PC-9 (cell line): ENCODE results near the gene ACSF2. TPM values are rescaled to one million over a fixed set of nuclear protein-coding genes. Genes with fewer than 3 reads are reported as not detected.

Experiments used
- BruUV-seq: library from RNA; stranded (reverse); fragments of 400-500 nt; replicated peaks from 2 replicates; lab custom pipeline; 2021; lab: Mats Ljungman, UMichigan
- CTCF ChIA-PET: fragments of 300-600 bp; sonication (Branson Sonifier 250); formaldehyde crosslinking; loops from one replicate; lab custom pipeline; 2022; ENCODE audit warnings: antibody characterized with exemption; lab: Charles Lee
- POLR2A ChIA-PET: fragments of 300-600 bp; sonication (Branson Sonifier 250); formaldehyde crosslinking; loops from one replicate; lab custom pipeline; 2022; ENCODE audit warnings: antibody characterized with exemption; ENCODE audit not compliant: unreplicated experiment; lab: Charles Lee
- DNase-seq, 2 experiments: peaks; one replicate each; pipeline versions ENCODE4 v3.0.0 to v3.0.0-alpha.2; 2015 to 2022; ENCODE audit warnings: mixed read lengths in 1 of 2
- H2AFZ ChIP-seq: fragments of 200-600 bp; sonication (generic); 2 replicates; pipeline ENCODE4 v1.8.1; 2017; ENCODE audit warnings: antibody characterized with exemption
- H3F3A ChIP-seq: fragments of 200-600 bp; sonication (generic); 2 replicates; pipeline ENCODE4 v1.8.1; 2017; ENCODE audit warnings: antibody characterized with exemption, mild to moderate bottlenecking, low read depth; ENCODE audit not compliant: insufficient read depth
- H3K27ac ChIP-seq: fragments of 200-600 bp; sonication (generic); 2 replicates; pipeline ENCODE4 v1.6.1; 2016; ENCODE audit warnings: mixed run types
- H3K27me3 ChIP-seq: fragments of 200-600 bp; sonication (generic); 2 replicates; pipeline ENCODE4 v1.6.1; 2016; ENCODE audit warnings: low read depth, mixed run types; ENCODE audit not compliant: insufficient read depth
- H3K36me3 ChIP-seq: fragments of 200-600 bp; sonication (generic); 2 replicates; pipeline ENCODE4 v1.6.1; 2016; ENCODE audit warnings: low read depth, mixed run types
- H3K4me1 ChIP-seq: fragments of 200-600 bp; sonication (generic); replicated peaks from 2 replicates; pipeline ENCODE4 v1.6.1; 2016; ENCODE audit warnings: mixed run types; ENCODE audit not compliant: insufficient read depth
- H3K4me2 ChIP-seq: fragments of 200-600 bp; sonication (generic); 2 replicates; pipeline ENCODE4 v1.6.1; 2017; ENCODE audit warnings: mixed run types
- H3K4me3 ChIP-seq: fragments of 200-600 bp; sonication (generic); 2 replicates; pipeline ENCODE4 v1.6.1; 2016; ENCODE audit warnings: mixed run types
- H3K79me2 ChIP-seq: fragments of 200-600 bp; sonication (generic); 2 replicates; pipeline ENCODE4 v1.6.1; 2017; ENCODE audit warnings: low read depth, mixed run types
- H3K9me2 ChIP-seq: fragments of 200-600 bp; sonication (generic); 2 replicates; pipeline ENCODE4 v1.8.1; 2017; ENCODE audit warnings: mild to moderate bottlenecking; ENCODE audit not compliant: insufficient read depth
- H3K9me3 ChIP-seq: fragments of 200-600 bp; sonication (generic); 2 replicates; pipeline ENCODE4 v1.8.1; 2016; ENCODE audit warnings: low read depth; ENCODE audit not compliant: insufficient read depth
- H4K20me1 ChIP-seq: fragments of 200-600 bp; sonication (generic); 2 replicates; pipeline ENCODE4 v1.8.1; 2017; ENCODE audit not compliant: insufficient read depth
- EZH2 ChIP-seq: fragments of 200-600 bp; sonication (generic); IDR thresholded peaks from 2 replicates; pipeline ENCODE4 v1.8.0; 2017; ENCODE audit warnings: antibody characterized with exemption, low read depth
- intact Hi-C: fragments of 100-400 bp; cut with micrococcal nuclease; formaldehyde crosslinking; loops from one replicate; pipeline ENCODE4 v1.10.0; 2022; ENCODE audit not compliant: unreplicated experiment
- total RNA-seq: library from RNA; stranded (reverse); gene quantifications from 2 replicates; pipeline ENCODE4 v1.2.3, GENCODE V29; 2021
- TF ChIP-seq, protein P1 (sequence below): fragments of 200-600 bp; sonication (generic); conservative IDR thresholded peaks from 2 replicates; pipeline ENCODE4 v1.6.1; 2017; ENCODE audit warnings: mixed run types, antibody characterized with exemption, mild to moderate bottlenecking, moderate library complexity

The ACSF2 gene
- total RNA-seq, 1 experiment from 2014 or later: 154 TPM

DNA sequence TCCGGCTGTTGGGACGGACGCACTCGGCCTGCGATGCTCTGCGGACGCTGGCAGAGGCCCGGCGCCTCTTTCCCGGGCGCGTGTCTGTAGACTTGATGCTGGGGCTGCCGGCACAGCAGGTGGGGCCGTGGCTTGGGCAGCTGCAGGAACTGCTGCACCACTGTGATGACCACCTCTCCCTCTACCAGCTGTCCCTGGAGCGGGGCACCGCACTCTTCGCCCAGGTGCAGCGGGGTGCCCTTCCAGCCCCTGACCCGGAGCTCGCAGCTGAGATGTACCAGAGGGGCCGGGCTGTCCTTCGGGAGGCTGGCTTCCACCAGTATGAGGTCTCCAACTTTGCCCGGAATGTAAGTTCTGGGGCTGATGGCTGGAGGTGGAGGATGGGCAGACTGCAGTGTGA lies 56.1 kb downstream of the ACSF2 start:
- H3K27ac ChIP-seq: no peak overlapping the region
- H3K27me3 ChIP-seq: no peaks in the 10 kb centered on the region
- BruUV-seq: no TSS peak
- peaks cover 51% of the 10 kb centered on the region for H3F3A ChIP-seq
- peaks cover 35% of the 10 kb centered on the region for H3K4me1 ChIP-seq
- POLR2A ChIA-PET: interaction anchor here (0.5 to 0.6 kb wide), 2 partner anchors 41 to 72 kb away, joined by 3 read pairs; no protein-coding TSS in a partner anchor
- no peak overlapping the region for H3K4me2 ChIP-seq
- no peaks in the 10 kb centered on the region for H3K9me2 ChIP-seq
- H4K20me1 ChIP-seq: no peaks in the 10 kb centered on the region; the same call in none of the 2 replicates
- intact Hi-C loops: loop anchor here (1.0 to 2.0 kb wide), 6 partner anchors 19 to 360 kb away; partner anchors contain the start of gene SPATA20
- H3K79me2 ChIP-seq: peaks cover 16% of the 10 kb centered on the region
- H3K9me3 ChIP-seq: no peaks in the 10 kb centered on the region
- CTCF ChIA-PET: no interaction called here
- TF ChIP-seq EZH2: no peak
- TF ChIP-seq, protein P1, sequence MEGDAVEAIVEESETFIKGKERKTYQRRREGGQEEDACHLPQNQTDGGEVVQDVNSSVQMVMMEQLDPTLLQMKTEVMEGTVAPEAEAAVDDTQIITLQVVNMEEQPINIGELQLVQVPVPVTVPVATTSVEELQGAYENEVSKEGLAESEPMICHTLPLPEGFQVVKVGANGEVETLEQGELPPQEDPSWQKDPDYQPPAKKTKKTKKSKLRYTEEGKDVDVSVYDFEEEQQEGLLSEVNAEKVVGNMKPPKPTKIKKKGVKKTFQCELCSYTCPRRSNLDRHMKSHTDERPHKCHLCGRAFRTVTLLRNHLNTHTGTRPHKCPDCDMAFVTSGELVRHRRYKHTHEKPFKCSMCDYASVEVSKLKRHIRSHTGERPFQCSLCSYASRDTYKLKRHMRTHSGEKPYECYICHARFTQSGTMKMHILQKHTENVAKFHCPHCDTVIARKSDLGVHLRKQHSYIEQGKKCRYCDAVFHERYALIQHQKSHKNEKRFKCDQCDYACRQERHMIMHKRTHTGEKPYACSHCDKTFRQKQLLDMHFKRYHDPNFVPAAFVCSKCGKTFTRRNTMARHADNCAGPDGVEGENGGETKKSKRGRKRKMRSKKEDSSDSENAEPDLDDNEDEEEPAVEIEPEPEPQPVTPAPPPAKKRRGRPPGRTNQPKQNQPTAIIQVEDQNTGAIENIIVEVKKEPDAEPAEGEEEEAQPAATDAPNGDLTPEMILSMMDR: no peak
- 0 out of 2 replicates have a peak, but pooled peaks cover 5% of the 10 kb centered on the region for H3K36me3 ChIP-seq
- H2AFZ ChIP-seq: no peak overlapping the region
- no peak overlapping the region for H3K4me3 ChIP-seq
- DNase-seq: no peak

DNA sequence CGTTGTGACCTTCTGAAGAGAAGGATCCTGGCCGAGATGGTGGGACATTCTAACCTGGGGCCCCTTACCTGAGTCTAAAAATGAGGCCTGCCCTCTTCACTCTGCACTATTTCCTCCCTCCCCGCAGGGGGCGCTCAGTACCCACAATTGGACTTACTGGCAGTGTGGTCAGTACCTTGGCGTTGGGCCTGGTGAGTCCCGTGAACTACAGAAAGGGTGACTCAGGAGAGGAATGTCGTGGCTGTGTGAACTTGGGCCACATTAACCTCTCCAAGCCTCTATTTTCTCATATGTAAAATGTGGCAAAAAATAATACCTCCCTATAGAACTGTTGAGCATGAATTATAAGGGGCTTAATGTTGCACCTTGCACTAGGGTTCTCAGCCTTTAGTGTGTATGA lies 56.5 kb downstream of the ACSF2 start:
- H4K20me1 ChIP-seq: no peaks in the 10 kb centered on the region; the same call in none of the 2 replicates
- ChIA-PET POLR2A (no interaction called here), CTCF (no interaction called here)
- H3F3A ChIP-seq: peaks cover 54% of the 10 kb centered on the region
- H3K4me1 ChIP-seq: peaks cover 39% of the 10 kb centered on the region
- 0 out of 2 replicates have a peak, but pooled peaks cover 5% of the 10 kb centered on the region for H3K36me3 ChIP-seq
- H3K9me2 ChIP-seq: no peaks in the 10 kb centered on the region
- peak overlapping the region; percentile 64 for H3K4me2 ChIP-seq
- peak; percentile 90 to 95 for DNase-seq
- H3K4me3 ChIP-seq: no peak overlapping the region
- no peak overlapping the region for H2AFZ ChIP-seq
- peak overlapping the region; percentile 46 for H3K27ac ChIP-seq
- no peaks in the 10 kb centered on the region for H3K9me3 ChIP-seq
- no peak for TF ChIP-seq EZH2
- TF ChIP-seq, protein P1: peak; percentile 98
- H3K79me2 ChIP-seq: peaks cover 16% of the 10 kb centered on the region
- intact Hi-C loops: loop anchor here (1.0 to 2.0 kb wide), 6 partner anchors 19 to 360 kb away; partner anchors contain the start of gene SPATA20
- BruUV-seq: no TSS peak
- no peaks in the 10 kb centered on the region for H3K27me3 ChIP-seq

GRCh38 chr17:50483266-50483665 lies 57.2 kb downstream of the ACSF2 start:
- no TSS peak for BruUV-seq
- intact Hi-C loops: loop anchor here (2.0 kb wide), 1 partner anchor 212 kb away; no protein-coding TSS in a partner anchor
- Histone ChIP-seq H3K36me3 (0 out of 2 replicates have a peak, but pooled peaks cover 5% of the 10 kb centered on the region), H3K27ac (no peak overlapping the region), H3K4me2 (peak overlapping the region; percentile 64; the same call in 1 of the 2 replicates), H3K4me1 (peaks cover 45% of the 10 kb centered on the region), H3K9me2 (no peaks in the 10 kb centered on the region), H3K79me2 (peaks cover 16% of the 10 kb centered on the region), H2AFZ (no peak overlapping the region), H4K20me1 (no peaks in the 10 kb centered on the region; the same call in none of the 2 replicates), H3K9me3 (no peaks in the 10 kb centered on the region), H3K27me3 (no peaks in the 10 kb centered on the region), H3F3A (peaks cover 48% of the 10 kb centered on the region), H3K4me3 (no peak overlapping the region)
- TF ChIP-seq, protein P1: no peak
- no peak for TF ChIP-seq EZH2
- no peak for DNase-seq
- ChIA-PET CTCF (interaction anchor here (0.5 kb wide), 1 partner anchor 234 kb away, joined by 5 read pairs; no protein-coding TSS in a partner anchor), POLR2A (interaction anchor here (0.6 kb wide), 1 partner anchor 210 kb away, joined by 5 read pairs; no protein-coding TSS in a partner anchor)
